ENCODE results near the gene RNU6-9.
"Not testable (repeated sequence)": the region's sequence is repeated elsewhere in the genome, so short reads cannot be mapped to it uniquely, and the experiment has no call there.

Gene RNU6-9

DNA sequence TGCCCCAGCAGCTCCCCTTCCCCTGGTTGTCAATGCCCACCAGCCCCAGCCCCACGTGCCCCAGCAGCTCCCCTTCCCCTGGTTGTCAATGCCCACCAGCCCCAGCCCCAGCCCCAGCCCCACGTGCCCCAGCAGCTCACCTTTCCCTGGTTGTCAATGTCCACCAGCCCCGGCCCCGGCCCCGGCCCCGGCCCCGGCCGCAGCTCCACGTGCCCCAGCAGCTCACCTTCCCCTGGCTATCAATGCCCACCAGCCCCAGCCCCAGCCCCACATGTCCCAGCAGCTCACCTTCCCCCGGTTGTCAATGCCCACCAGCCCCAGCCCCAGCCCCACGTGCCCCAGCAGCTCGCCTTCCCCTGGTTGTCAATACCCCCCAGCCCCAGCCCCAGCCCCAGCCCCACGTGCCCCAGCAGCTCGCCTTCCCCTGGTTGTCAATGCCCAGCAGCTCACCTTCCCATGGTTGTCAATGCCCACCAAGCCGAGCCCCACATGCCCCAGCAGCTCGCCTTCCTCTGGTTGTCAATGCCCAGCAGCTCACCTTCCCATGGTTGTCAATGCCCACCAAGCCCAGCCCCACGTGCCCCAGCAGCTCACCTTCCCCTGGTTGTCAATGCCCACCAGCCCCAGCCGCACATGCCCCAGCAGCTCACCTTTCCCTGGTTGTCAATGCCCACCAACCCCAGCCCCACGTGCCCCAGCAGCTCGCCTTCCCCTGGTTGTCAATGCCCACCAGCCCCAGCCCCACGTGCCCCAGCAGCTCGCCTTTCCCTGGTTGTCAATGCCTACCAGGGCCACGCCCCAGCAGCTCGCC, 14.3 kb upstream of the RNU6-9 start:
- DNase-seq = not testable (repeated sequence)

DNA sequence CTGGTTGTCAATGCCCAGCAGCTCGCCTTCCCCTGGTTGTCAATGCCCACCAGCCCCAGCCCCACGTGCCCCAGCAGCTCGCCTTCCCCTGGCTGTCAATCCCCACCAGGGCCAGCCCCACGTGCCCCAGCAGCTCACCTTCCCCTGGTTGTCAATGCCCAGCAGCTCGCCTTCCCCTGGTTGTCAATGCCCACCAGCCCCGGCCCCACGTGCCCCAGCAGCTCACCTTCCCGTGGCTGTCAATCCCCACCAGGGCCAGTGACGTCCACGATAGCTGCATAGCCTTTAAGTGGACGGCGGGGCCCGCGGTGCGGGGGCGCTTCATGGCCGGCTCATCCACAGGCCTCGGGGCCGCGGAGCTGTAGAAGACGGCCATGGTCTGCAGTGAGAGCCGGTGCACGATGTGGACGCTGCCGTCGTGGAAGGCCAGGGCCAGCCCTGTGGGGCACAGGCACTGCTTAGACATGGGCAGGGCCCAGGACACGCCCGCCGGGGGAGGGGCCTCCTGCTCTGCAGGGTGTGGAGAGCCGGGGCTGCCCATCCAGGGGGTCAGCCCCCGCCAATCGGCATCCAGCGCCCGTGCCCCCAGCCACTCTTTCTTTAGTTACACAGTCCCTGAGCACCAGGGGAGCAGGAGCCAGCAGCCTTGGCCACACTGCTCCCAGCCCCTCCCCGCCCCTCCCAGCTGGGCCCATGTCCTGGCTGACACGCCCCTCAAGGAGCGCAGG, 13.4 kb upstream of the RNU6-9 start:
- no peak for DNase-seq

DNA sequence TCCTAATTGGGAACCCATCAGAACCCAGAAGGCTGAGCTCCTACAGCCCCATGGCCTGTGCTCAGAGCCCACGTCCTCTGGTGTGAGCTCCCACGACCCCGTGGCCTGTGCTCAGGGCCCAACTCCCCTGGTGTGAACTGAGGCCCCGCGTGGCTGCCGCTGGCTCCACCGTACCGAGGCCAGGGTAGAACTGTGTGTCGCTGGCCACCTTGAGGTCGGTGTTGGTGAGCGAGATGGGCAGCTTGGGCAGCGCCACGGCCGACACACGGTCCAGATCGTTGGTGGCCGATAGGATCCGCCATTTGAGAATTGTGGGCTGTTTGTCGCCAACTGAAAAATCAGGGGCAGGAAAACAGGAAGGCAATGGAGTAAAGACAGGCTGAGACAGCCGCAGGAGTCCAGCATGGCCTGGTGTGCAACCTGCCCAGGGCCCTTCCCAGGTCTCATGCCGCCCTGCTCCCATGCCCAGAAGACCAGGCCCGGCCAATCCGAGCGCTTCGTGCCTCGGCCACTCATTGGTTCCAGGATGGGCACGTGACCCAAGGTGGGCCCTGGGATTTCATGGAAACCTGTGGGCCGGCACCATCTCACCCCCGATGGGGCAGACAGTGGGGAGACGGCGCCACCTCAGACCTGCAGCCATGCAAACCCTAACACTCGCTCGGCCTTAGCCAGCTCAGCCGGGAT, 11.8 kb upstream of the RNU6-9 start:
- DNase-seq = no peak

DNA sequence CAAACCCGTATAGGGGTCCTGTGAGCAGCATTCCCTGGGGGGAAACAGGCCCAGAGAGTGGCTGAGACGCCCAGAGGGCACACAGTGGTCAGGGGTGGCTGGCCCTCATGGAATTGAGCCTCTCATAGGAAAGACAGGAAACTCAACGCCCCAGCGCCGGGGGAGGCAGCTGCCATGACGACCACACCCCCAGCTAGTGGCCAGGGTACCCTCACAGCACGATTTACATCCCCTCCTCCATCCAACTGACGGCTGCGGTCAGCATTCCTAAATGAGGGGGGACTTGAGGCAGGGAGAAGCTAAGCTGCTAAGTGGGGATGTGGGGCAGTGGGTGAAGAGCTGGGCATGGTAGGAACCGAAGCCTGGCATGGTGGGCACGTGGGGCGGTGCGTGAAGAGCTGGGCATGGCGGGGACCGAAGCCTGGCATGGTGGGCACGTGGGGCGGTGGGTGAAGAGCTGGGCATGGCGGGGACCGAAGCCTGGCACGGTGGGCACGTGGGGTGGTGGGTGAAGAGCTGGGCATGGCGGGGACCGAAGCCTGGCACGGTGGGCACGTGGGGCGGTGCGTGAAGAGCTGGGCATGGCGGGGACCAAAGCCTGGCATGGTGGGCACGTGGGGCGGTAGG, 10.3 kb upstream of the RNU6-9 start:
- DNase-seq = no peak

DNA sequence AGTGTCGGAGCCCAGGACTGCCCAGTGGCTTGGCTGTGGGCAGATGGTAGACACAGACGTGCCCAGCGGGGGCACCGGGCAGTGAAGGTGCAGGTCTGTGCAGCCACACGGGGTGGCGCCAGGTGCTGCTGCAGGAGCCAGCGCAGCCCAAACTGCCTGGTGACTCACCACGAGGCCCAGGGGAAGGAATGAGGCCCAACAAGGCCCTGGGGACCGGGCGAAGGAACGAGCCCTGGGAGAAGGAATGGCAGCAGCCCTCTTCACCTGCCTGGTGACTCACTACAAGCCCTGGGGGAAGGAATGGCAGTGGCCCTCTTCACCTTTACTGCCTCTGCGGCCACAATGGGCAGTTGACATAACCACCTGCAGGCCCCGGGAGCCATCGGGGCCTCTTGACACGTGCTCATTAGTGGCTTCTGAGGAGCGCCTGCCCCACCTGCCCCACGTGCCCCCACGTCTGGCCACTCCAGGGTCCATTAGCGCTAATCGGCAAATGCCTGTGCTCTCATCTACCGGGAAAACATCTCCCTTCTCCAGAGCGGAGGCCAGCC, 9.5 kb upstream of the RNU6-9 start:
- no peak for DNase-seq

DNA sequence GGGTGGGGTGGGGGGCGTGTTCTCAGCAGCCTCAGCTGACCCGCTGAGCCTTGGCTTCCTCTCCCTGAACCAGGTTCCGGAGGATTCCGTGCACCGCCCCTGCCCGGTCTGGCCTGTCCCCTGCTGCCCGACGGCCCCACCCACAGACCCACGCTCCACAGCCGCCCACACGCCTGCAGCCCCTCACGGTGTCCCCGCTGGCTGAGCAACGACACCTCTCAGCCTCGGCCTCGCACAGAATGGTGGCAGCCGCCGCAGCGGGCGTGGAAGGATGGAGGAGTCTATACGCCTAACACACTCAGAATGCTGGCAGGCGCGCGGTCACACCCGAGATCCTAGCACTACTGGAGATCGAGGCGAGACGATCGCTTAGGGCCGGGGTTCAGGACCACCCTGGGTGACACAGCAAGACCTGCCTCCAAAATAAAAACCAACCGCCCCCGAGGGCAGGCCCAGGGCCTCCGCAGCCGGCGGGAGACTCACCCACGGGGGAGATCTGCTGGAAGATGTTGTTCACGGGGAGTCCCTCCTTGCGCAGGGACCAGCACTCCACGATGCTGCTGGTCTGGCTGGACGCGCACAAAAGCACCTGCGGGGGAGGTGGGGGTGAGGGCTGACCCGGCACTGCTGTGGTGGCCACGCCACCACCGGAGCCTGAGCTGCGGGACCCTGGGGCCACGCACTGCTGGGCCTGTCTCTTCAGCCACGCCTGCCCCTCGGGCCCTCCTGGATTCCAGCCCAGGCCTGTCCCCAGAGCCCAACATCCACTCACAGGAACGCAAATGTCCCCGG, 8.7 kb upstream of the RNU6-9 start:
- no peak for DNase-seq

DNA sequence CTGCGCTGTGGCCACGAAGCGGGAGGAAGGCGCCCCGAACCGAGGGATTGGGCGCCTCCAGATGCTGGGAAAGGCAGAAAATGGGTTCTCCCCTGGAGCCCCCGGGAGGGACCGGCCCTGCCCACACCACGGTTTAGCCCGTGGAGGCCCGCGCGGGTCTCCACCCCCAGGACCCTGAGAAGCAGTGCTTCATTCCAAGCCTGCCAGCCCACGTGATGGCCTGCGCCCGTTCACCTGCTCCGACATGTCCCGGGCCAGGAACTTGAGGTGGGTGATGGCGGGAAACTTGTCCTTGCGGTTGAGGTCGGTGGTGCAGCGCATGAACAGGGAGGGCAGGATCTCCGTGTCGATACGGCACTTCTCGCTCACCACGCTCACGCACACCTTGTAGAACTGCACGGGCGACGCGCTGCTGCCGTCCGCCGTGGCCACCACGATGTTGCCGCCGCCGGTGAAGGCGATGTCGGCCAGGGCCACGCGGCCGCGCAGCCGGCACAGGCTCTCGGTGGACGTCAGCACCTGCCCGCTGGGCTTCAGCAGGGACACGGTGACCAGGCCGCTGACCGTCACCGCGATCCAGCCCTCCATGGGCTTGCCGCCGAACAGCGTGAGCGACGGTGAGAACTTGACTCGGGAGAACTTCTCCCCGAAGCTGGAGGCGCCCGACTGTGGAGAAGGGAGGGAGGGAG, 7.6 kb upstream of the RNU6-9 start:
- no peak for DNase-seq

DNA sequence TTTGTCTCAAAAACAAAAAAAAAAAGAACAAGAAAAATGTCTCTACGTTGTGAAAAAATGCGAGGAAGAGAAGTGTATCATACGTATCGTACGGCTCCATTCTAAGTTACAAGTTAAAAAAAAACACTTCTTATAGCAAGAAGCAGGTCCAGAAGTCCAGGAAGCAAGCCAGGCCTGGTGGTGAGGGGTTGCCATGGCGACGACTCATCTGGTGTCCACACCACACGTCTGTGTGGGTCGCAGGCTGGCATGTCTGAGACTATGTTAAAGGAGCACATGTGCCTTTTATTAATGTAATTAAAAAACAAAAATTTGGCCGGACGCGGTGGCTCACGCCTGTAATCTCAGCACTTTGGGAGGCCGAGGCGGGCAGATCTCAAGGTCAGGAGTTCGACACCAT, 6.2 kb upstream of the RNU6-9 start:
- no peak for DNase-seq

DNA sequence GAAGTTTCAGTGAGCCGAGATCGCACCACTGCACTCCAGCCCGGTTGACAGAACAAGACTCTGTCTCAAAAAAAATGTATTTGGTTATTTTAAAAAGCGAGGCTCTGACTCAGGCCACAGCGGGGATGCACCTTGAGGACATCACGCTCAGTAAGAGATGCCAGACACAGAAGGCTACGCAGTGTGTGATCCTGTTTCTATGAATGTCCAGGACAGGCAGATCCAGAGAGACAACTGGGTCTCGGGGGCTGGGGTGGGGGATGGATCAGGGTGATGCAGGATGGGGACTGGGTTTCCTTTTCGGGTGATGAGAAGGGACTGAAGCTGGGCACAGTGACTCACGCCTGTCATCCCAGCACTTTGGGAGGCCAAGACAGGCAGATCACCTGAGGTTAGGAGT, 5.7 kb upstream of the RNU6-9 start:
- DNase-seq = no peak

DNA sequence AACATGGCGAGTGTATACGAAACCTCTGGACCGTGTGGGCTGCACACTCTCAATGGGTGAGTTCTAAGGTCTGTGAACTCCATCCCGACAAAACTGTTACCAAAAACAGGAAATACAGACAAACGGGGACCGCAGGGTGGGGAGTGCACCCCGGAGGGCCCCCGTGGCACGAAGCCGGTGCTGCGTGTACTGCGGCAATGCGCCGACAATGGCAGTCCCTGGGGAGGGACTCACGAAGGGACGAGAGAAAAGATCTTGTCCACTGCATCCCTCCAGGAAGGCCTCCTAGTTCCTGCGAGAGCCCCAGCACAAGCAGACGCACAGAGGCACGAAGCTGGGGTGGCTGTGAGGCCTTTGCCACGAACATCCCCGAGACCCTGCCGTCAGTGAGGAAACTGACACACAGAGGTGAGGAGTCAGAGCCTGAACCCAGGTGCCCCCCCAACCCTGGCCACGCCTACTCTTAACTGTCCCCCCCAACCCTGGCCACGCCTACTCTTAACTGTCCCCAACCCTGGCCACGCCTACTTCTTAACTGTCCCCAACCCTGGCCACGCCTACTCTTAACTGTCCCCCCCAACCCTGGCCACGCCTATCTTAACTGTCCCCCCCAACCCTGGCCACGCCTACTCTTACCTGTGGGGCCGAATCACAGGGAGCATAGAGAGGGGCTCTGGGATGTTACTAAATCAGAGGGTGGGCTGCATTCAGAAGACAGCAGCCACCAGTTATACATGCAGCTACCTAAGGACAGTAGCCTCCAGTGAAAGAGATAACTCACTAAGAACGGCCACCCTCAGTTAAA, 4.5 kb upstream of the RNU6-9 start:
- peak; percentile 78 for DNase-seq

DNA sequence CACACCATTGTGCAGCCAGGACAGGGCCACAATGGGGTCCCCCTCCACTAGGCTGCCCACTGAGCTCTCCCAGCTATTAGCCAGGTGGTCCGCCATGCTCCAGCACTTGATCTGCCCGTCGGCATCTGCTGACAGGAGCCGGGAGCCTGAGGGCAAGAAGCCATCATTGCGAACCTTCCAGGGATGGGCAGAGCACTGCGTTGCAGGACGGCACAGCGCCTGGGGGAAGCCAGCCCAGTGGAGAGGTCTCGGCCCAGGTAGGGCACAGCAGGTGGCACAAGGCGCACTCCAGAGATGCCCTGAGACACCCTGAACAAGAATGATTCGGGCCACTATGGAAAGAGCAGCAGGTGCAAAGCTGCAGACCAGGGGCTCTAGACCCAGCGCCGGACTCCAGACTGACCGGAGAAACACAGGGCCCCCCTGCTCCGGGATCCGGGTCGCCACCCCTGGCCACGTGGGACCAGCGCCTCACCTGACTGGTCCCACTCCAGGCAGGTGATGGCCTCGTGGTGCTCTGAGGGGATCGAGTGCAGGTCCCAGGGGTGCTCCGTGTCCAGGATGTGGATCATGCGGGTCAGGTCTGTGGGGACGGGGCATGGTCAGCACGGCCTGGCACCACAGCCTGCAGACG, 3.5 kb upstream of the RNU6-9 start:
- DNase-seq = no peak

DNA sequence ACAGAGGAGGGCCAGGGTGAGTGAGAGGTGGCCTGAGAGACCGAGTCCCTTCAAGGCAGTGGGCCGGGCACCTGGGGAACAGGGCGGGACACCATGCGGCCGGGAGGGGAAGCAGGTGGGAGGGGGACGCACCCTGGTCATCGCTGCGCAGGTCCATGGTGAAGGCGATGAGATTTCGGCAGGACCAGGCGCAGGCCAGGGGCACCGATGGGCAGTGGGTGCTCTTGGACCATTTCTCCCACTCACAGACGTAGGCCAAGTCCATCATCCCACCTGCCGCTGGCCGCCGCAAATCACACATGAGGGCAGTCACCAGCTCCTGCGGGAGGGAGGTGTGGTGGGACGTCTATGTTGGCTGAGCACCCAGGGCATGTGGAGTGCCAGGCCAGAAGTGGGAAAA, 2.5 kb upstream of the RNU6-9 start:
- no peak for DNase-seq

DNA sequence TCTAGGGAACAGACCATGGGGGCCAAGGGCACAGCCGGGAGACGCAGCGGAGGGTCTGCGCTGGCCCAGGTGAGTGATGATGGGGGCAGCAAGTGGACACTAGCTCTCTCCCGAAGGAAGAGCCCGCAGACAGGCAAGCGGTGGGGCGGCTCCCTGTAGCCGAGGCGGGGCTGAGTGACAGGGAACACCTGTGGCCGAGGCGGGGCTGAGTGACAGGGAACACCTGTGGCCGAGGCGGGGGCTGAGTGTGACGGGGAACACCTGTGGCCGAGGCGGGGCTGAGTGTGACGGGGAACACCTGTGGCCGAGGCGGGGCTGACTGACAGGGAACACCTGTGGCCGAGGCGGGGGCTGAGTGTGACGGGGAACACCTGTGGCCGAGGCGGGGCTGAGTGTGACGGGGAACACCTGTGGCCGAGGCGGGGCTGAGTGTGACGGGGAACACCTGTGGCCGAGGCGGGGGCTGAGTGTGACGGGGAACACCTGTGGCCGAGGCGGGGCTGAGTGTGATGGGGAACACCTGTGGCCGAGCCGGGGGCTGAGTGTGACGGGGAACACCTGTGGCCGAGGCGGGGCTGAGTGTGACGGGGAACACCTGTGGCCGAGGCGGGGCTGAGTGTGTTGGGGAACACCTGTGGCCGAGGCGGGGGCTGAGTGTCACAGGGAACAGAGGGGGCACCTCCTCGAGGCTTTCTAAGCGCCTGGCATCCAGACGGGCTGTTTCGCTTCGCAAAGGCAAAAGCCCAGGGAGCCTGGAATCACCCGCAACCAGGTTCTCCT, 1.7 kb upstream of the RNU6-9 start:
- not testable (repeated sequence) for DNase-seq

DNA sequence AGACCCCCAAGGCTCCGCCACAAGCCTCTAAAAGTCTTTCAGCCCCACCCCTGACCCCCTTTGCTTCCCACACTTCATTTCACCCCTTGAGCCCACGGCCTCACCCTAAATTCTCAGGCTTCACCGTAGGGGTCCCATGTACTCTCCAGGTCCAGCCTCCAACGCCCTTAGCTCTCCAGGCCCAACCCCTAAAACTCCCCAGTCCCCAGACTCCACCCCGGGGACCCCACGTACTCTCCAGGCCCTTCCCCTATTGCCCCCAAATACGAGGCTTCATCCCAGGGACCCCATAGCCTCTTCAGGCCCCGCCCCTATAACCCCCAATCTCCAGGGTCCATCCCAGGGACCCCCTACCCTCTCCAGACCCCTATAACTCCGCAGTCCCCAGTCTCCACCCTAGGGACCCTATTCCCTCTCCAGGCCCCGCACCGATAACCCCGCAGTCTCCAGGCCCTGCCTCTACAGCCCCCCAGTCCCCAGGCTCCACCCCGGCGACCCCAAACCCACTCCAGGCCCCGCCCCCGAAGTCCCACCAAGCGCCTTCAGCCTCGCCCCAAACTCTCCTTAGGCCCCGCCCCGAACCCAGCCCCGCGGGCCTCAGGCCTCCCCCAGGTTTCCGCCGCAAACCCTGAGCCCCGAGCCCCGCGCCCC, 916 bp upstream of the RNU6-9 start:
- peak; percentile 55 for DNase-seq

DNA sequence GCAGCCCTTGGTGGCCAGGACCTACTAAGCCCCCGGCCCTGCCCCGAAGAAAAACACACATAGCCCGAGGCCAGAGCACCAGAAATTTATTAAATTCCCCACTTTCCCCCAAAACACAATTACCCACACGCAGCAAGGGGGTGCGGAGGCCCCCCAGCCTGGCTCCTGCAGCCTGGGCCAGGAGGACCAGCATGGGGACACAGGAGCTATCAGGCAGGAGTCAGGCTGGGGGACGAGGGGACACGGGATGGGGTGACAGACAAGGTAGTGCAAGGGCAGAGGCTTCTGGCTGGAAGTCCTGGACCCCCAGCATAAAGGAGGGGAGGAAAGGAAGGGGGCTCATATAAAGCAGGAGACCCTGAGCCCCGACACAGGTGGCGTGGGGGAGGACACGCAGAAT, 3.1 kb downstream of the RNU6-9 start:
- no peak for DNase-seq

DNA sequence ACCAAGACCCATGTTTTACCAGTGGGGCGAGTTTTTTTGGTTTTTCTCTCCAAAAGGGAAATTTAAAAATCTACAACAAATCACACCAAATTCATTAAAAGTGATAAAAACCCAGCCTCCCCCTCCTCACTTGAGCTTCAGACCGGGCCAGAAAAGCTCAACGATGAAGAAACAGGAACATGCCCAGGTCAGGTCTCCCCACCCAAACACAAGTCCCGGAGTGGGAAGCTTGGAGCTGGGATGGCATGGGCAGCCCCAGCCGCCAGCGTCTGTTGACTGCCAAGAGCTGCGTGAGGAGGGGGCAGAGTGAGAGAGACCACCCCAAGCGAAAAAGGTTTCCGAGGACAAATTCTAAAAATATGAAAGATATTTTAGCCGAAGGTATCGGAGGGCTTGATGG, 3.7 kb downstream of the RNU6-9 start:
- no peak for DNase-seq

DNA sequence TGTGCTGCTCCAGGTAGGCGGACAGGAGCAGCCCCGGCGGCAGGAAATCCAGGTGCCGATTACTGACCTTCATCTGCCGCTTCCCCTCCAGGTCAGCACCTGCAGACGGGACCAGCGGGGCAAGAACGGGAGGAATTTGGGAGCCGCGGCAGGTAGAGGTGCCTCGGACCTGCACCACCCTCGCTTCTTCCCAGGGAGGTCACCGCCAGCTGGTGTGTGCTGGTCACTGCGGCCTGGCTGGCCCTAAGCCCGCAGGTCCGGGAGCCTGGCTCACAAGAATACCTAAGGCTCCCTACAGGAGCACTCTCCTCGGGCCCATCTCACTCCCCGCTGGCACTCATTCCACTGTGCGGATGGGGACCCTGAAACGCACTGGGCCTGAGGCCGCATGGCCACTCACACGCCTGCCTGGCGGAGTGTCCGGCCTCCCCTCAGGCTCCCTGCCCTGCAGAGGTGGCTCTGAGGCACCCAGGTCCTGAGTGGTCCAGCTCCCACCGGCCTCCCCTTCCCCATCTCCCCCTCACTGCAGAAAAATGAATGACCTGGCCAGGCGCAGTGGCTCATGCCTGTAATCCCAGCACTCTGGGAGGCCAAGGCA, 4.3 kb downstream of the RNU6-9 start:
- no peak for DNase-seq

DNA sequence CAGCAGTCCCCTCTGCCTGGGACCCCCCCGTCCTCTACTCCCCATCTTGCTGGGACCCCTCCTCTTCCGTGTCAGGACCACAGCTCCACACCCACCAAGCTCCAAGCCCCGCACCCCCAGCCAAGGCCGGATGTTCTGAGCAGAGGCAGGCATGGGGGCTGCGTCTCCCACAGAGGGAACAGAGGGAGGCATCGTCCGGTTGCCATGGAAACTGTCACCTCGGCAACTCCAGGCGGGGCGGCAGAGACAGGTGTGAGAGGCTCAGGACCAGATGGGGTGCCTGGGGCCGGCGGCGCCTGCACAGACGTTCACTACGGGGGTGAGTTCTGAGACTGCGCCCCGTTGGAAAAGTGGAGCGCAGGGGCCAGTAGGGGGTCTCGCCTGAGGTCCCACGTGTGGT, 5.4 kb downstream of the RNU6-9 start:
- DNase-seq = no peak
